Ascending aorta (tissue), 2 donors: ENCODE results near the gene GLG1. TPM values are rescaled to one million over a fixed set of nuclear protein-coding genes. Genes with fewer than 3 reads are reported as not detected.
"Not testable (repeated sequence)": the region's sequence is repeated elsewhere in the genome, so short reads cannot be mapped to it uniquely, and the experiment has no call there.

Experiments used
- DNase-seq, 2 donors: peaks; one replicate each; pipeline ENCODE4 v3.0.0-alpha.2; 2019; ENCODE audit warnings: low spot score in 2 of 2
- H3K27ac ChIP-seq, 2 donors: fragments of 200-600 bp; sonication (generic); one replicate each; pipeline ENCODE4 v1.5.1; 2016 to 2017; ENCODE audit warnings: mild to moderate bottlenecking in 1 of 2
- H3K27me3 ChIP-seq: fragments of 200-600 bp; sonication (generic); one replicate; pipeline ENCODE4 v1.5.1; 2017
- H3K36me3 ChIP-seq, 2 donors: fragments of 200-600 bp; sonication (generic); one replicate each; pipeline ENCODE4 v1.5.1; 2016
- H3K4me1 ChIP-seq, 2 donors: fragments of 200-600 bp; sonication (generic); one replicate each; pipeline ENCODE4 v1.5.1; 2016 to 2017; ENCODE audit warnings: mild to moderate bottlenecking in 1 of 2
- H3K4me3 ChIP-seq, 2 donors: fragments of 200-600 bp; sonication (generic); one replicate each; pipeline ENCODE4 v1.5.1; 2016 to 2017; ENCODE audit warnings: mild to moderate bottlenecking in 1 of 2
- H3K9me3 ChIP-seq, 2 donors: fragments of 200-600 bp; sonication (generic); one replicate each; pipeline ENCODE4 v1.5.1; 2016
- CTCF ChIP-seq, 3 experiments: fragments of 200-600 bp in 2 of 3; fragments of 450-650 bp in 1 of 3; sonication (generic) in 2 of 3; IDR thresholded peaks; one replicate each; pipeline ENCODE4 v1.5.1; 2016 to 2019; ENCODE audit warnings: antibody characterized with exemption in 3 of 3, mild to moderate bottlenecking in 1 of 3, moderate library complexity in 1 of 3
- intact Hi-C: fragments of 100-400 bp; cut with DNase I; formaldehyde crosslinking; loops from one replicate; pipeline ENCODE4 v1.15.1; 2023
- total RNA-seq: library from RNA; depleted of rRNA; stranded (reverse); fragments of >200 nt; gene quantifications from one replicate; pipeline ENCODE4 v1.1.0, GENCODE V29; 2016

Gene GLG1
- total RNA-seq, result 77.0 TPM

- intact Hi-C loops, result loop anchor here (5.0 to 10.0 kb wide), 4 partner anchors 61 to 832 kb away; partner anchors contain the start of genes PSMD7 and RFWD3
- Histone ChIP-seq H3K27me3 (no peaks in the 10 kb centered on the region), H3K36me3 (no peaks in the 10 kb centered on the region), H3K27ac (peak within 1 kb of the TSS; percentile 96 to 97), H3K4me3 (peak within 1 kb of the TSS; percentile 88 to 99), H3K4me1 (peaks cover 0 to 11% of the 10 kb centered on the region in 2 donors), H3K9me3 (no peaks in the 10 kb centered on the region)
- TF ChIP-seq CTCF (IDR thresholded peaks at IDR 0.05), result no peak
- DNase-seq, result peak; percentile 53 to 96
Measured at GRCh38 chr16:74606521-74607309, at the start of gene GLG1. GLG1 (minus strand) TSS chr16:74607114; CDS start chr16:74607094, 20 bp downstream.

- intact Hi-C loops, result no loop called here
- no peak for TF ChIP-seq CTCF (IDR thresholded peaks at IDR 0.05)
- H3K9me3 ChIP-seq, result no peaks in the 10 kb centered on the region
- H3K36me3 ChIP-seq, result peaks cover 11 to 32% of the 10 kb centered on the region in 2 donors
- no peak overlapping the region for H3K4me3 ChIP-seq
- no peaks in the 10 kb centered on the region for H3K27me3 ChIP-seq
- DNase-seq, result no peak
- H3K4me1 ChIP-seq, result no peaks in the 10 kb centered on the region
- H3K27ac ChIP-seq, result no peak overlapping the region
Measured at GRCh38 chr16:74654536-74655050, 47.7 kb upstream of the GLG1 start.

GRCh38 chr16:74652883-74653282 lies 46.0 kb upstream of the GLG1 start:
- H3K27ac ChIP-seq, intact Hi-C loops, H3K4me1 ChIP-seq, H3K4me3 ChIP-seq, DNase-seq, H3K9me3 ChIP-seq, H3K27me3 ChIP-seq: not testable (repeated sequence)
- H3K36me3 ChIP-seq, result peaks cover 13 to 40% of the 10 kb centered on the region in 2 donors

GRCh38 chr16:74652249-74652648 lies 45.3 kb upstream of the GLG1 start:
- H3K9me3 ChIP-seq, result no peaks in the 10 kb centered on the region
- no peaks in the 10 kb centered on the region for H3K4me1 ChIP-seq
- no peak overlapping the region for H3K27ac ChIP-seq
- H3K4me3 ChIP-seq, result no peak overlapping the region
- H3K27me3 ChIP-seq, result no peaks in the 10 kb centered on the region
- peaks cover 13 to 42% of the 10 kb centered on the region in 2 donors for H3K36me3 ChIP-seq
- TF ChIP-seq CTCF (IDR thresholded peaks at IDR 0.05), result no peak
- DNase-seq, result no peak
- intact Hi-C loops, result no loop called here

- intact Hi-C loops, result no loop called here
- H3K27me3 ChIP-seq, result no peaks in the 10 kb centered on the region
- no peak overlapping the region for H3K27ac ChIP-seq
- no peak for TF ChIP-seq CTCF (IDR thresholded peaks at IDR 0.05)
- no peak overlapping the region for H3K4me3 ChIP-seq
- DNase-seq, result no peak
- H3K4me1 ChIP-seq, result no peaks in the 10 kb centered on the region
- H3K36me3 ChIP-seq, result peaks cover 13 to 42% of the 10 kb centered on the region in 2 donors
- H3K9me3 ChIP-seq, result no peaks in the 10 kb centered on the region
Measured at GRCh38 chr16:74651841-74652240, 44.9 kb upstream of the GLG1 start.

- no peak for DNase-seq
- no peaks in the 10 kb centered on the region for H3K27me3 ChIP-seq
- H3K36me3 ChIP-seq, result peaks cover 17 to 47% of the 10 kb centered on the region in 2 donors
- peak in 2 of 3 experiments; percentile 21 to 40 for TF ChIP-seq CTCF (IDR thresholded peaks at IDR 0.05)
- intact Hi-C loops, result no loop called here
- no peaks in the 10 kb centered on the region for H3K9me3 ChIP-seq
- H3K4me1 ChIP-seq, result no peaks in the 10 kb centered on the region
- H3K4me3 ChIP-seq, result no peak overlapping the region
- H3K27ac ChIP-seq, result no peak overlapping the region
Measured at GRCh38 chr16:74650966-74651567, 44.2 kb upstream of the GLG1 start.
